Measurements from ENCODE around the gene MICAL3.

MICAL3 gene

GRCh38 chr22:17972385-17973191, 51.8 kb downstream of the MICAL3 start:
- no peak for DNase-seq (ENCODE audit: low read depth in 2 of 2)

- no peak for DNase-seq (ENCODE audit: low read depth in 2 of 2)
Measured at GRCh38 chr22:17971711-17972110, 52.6 kb downstream of the MICAL3 start.

DNA sequence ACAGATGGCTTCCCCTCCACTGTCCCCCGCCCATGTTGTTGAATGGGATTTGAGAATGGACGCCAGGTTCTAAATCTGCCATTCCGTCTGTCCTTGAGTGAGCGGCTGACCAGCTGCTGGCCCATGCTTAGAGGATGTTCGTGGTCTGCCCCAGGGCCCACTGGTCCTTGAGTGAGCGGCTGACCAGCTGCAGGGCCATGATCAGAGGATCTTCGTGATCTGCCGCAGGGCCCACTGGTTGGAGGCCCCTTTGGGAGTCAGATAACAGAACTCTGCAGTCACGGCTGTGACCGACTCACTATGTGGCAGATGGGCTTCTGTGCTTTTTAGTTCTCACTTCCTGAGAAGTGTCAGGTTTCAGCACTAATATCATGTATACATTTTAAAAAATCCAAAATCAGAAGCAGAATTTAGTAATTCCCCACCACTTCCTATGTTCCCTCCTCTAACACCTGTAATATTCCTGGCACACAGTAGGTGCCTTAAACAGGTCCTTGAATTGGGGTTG, 54.1 kb downstream of the MICAL3 start:
- DNase-seq (ENCODE audit: low read depth in 2 of 2) = no peak

- DNase-seq (ENCODE audit: low read depth in 2 of 2) = no peak
Measured at GRCh38 chr22:17969701-17970113, 54.7 kb downstream of the MICAL3 start.

DNA sequence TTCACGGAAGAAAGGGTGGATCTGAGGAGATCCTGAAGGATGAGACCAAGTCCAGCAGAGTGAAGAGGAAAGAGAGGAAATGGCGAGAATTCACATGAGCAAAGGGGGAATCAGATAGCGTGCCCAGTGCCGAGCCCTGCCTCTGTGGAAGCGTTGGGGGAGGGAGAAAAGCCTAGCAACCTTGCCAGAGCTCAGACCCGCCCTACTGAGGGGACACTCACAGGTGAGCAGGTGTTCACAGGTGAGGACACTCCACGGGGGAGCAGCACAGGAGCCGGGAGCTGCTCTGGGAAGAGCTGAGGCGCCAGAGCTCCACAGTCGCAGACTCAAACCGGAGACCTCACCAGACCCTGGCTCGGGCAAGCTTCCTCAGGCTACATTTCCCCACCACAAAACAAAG, 56.2 kb downstream of the MICAL3 start:
- DNase-seq (ENCODE audit: low read depth in 2 of 2) = no peak

DNA sequence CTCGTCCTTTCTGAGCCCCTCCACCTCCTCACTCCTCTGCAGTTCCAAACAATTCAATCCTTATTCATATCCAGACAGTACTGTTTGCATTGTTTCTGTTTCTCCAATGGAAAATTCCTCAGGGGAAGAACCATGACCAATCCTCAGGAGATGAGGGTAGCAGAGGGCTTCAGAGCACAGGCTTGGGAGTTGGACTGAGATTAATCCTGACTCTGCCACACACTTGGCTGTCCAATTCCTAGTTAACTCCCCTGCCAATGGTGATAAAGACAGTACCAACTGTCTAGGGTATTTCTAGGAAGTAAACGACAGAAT, 58.0 kb downstream of the MICAL3 start:
- no peak for DNase-seq (ENCODE audit: low read depth in 2 of 2)

DNA sequence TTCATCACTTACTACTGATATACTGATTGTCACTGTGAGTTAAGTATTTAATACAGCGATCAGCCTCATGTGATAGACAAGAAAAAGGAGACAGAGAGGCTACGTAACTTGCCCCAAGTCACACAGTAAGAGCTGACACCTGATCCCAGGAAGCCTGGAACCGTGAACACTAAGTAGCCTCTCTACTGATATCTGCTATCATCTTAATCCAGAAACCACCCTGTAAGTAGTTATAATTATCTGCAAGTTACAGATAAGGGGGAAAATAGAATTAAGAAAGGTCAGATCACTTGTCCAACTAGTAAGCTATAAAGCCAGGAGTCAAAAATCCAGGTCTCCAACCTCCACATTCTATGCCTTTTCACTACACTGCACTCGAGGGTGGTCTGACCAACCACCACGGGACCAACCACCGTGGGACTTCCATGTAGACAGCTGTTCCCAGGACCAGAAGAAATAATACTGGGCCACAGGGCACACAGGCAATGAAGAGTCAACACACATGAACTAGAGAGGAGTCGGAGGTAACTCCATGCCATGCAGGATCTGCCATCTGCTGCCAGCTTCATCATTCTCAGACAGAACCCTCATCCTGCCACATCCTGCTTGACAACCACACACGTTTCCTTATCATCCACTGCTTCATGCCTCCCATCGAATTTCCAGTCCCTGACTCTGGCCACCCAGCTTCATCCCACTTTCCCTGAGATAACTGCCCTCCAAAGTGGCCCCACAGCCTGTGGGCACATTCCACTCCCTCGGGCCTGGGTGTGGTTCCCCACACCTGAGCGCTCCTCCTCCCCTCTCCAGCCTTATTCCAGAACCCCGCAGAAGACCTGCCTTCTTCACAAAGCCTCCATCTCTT, 58.6 kb downstream of the MICAL3 start:
- DNase-seq (ENCODE audit: low read depth in 2 of 2) = no peak

- no peak for DNase-seq (ENCODE audit: low read depth in 2 of 2)
Measured at GRCh38 chr22:17964643-17965042, 59.7 kb downstream of the MICAL3 start.

- DNase-seq (ENCODE audit: low read depth in 2 of 2) = no peak
Measured at GRCh38 chr22:17964156-17964555, 60.2 kb downstream of the MICAL3 start.

DNA sequence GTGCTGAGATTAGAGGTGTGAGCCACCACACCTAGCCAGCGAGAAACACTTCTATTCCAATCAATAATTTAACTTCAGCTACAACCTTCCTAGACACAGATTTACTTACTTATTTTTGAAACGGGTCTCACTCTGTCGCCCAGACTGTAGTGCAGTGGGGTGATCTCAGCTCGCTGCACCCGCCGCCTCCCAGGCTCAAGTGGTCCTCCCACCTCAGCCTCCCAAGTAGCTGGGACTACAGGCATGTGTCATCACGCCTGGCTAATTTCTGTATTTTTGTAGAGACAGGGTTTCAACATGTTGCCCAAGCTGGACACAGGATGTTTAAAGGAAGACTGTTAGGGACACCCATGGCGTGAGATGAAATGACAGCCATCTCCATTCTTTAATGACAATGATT, 61.3 kb downstream of the MICAL3 start:
- no peak for DNase-seq (ENCODE audit: low read depth in 2 of 2)

GRCh38 chr22:17962168-17962567, 62.2 kb downstream of the MICAL3 start:
- DNase-seq (ENCODE audit: low read depth in 2 of 2) = no peak

DNA sequence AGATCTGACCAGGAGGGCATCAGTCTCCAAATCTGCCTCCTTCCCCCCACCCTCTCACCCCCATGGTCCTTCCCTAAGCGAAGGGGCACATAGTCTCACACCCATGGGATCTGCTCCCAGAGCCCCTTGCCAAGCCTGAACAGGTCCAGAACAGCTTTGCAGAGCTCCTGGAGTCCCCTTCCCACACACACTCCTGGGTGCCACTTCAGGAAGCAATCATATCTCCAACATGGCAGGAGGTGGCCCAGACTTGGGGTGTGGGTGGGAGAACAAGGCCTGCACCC, 63.0 kb downstream of the MICAL3 start:
- DNase-seq (ENCODE audit: low read depth in 2 of 2) = no peak

DNA sequence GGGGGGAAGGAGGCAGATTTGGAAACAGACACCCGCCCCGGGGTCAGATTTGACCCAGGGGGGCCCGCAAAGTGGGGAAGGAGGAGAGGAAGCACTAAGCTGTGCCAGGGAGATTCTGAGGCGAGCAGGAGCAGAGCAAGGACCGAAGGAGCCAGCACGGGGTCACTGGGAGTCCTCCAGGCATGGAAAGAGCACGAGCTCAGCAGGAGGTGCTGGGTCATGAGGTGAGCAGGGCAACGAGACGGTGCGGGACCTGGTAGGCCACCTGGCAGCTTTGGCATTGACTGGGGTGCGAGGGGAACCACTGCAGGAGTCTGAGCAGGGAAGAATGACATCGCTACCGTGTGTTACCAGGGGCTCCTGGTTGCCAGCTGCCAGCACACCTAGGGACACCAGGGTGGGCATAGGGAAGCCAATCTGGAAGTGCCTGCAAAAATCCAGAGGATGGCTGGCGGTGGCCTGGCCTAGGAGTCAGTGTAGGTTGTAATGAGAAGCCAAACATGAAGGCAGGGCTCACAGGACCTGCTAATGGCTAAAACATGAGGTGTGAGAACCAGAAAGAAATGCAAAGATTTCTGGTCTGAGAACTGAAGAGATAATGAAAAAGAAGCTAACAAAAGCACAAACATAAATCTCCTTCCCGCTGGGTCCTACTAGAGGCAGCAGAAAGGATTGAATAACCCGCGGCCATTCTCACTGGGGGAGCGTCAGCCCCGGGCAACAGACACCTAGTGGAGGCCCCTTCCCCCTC, 63.5 kb downstream of the MICAL3 start:
- DNase-seq (ENCODE audit: low read depth in 2 of 2) = no peak

DNA sequence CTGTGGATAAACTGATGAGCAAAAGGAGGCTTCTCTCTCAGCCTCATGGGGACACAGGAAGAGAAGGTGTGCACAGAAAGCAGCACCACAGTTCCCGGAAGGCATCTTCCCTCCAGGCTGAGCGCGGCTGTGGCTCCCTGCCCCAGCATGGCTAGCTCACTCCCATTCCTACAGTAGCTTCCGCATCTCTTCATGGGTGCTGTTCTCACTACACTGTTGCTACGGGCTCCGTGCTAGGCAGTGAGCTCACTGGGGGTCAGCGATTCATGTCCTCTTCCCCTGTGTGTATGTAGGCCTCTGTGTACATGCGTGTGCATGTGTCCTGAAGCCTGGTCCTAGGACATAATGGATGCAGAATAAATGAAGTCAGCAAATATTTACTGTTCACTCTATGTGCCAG, 64.3 kb downstream of the MICAL3 start:
- DNase-seq (ENCODE audit: low read depth in 2 of 2) = no peak

GRCh38 chr22:17958166-17958565, 66.2 kb downstream of the MICAL3 start:
- DNase-seq (ENCODE audit: low read depth in 2 of 2) = no peak

GRCh38 chr22:17957693-17958092, 66.7 kb downstream of the MICAL3 start:
- no peak for DNase-seq (ENCODE audit: low read depth in 2 of 2)

DNA sequence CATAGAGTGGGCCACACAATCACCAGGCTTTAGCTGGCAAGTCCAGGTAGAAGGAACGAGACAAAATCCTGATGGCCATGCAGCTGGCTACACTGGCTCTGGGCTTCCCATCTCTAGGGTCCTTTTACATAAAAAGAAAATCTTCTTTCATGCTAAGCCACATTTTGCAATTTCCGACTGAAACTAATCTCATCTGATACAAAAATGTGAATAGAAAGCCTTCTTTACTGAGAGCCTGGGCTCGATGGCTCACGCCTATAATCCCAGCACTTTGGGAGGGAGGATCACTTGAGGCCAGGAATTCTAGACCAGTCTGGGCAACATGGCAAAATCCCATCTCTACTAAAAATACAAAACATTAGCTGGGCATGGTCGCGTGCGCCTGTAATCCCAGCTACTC, 67.2 kb downstream of the MICAL3 start:
- DNase-seq (ENCODE audit: low read depth in 2 of 2) = no peak

DNA sequence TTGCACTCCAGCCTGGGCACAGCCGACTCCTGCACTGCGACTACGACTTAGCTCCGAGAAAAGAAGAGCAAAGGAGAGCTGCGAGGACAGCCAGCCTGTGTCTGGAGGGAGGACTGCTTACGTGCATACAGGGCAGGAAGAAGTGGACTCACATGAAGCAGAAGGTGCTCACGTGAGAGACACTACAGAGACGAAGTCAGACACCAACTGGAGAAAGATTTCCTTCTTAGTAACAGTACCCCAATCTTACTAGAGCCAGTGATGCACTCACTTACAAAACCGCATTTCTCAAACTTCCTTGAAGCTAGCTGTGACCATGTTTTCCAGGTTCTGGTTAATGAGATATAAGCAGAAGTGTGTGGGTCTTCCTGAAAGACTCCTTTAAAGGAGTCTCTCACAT, 67.7 kb downstream of the MICAL3 start:
- DNase-seq (ENCODE audit: low read depth in 2 of 2) = no peak

GRCh38 chr22:17955590-17956379, 68.6 kb downstream of the MICAL3 start:
- DNase-seq (ENCODE audit: low read depth in 2 of 2) = no peak

DNA sequence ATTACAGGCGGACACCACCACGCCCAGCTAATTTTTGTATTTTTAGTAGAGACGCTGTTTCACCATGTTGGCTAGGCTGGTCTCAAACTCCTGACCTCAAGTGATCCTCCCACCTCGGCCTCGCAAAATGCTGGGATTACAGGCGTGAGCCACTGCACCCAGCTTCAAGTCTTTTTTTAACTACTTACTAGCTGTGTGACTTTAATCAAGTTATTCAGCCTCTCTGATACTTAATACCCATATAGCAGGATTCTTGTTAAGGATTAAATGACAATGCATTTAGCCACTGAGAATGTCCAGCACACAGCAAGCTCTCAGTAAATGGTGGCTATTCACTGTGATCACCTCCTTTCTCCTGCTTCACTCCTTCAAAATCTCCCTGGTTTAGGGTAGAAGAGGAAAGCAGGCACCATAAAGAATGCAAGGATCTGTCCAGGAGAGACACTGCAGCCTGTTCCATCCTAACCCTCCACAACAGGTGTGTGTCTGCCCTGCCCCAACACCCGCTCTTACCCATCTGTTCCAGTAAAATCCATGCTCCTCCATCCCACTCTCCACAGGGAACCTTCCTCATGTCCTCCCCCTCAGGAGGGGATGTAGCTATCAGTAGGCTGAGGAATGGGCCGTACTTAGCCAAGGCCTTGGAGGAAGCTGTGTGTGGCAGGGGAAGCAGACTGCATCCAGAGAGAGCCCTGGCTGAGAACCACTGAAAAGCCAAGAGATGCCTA, 69.3 kb downstream of the MICAL3 start:
- no peak for DNase-seq (ENCODE audit: low read depth in 2 of 2)

Measured in stimulated activated CD8-positive, alpha-beta memory T cell treated with anti-CD3 and anti-CD28 coated beads, Interleukin-7, amount 100 ng/mL, for 4 hours (primary cell).